Skin of body (tissue), 3 donors: ENCODE measurements around the gene JARID2. TPM values are rescaled to one million over a fixed set of nuclear protein-coding genes. Genes with fewer than 3 reads are reported as not detected.

ENCODE experiments used
- DNase-seq: peaks from one replicate; lab custom pipeline; 2025; lab: John Stamatoyannopoulos, UW
- small RNA-seq: library from RNA; depleted of rRNA; stranded (forward); fragments of <200 nt; gene quantifications from one replicate; pipeline ENCODE3, GENCODE V24; 2014; ENCODE audit warnings: low replicate concordance
- total RNA-seq: library from RNA; depleted of rRNA; stranded (reverse); fragments of >200 nt; gene quantifications from one replicate; pipeline ENCODE4 v1.2.3, GENCODE V29; 2014

The JARID2 gene
- total RNA-seq, 1 donor from 2014 or later: 17.5 TPM

DNA sequence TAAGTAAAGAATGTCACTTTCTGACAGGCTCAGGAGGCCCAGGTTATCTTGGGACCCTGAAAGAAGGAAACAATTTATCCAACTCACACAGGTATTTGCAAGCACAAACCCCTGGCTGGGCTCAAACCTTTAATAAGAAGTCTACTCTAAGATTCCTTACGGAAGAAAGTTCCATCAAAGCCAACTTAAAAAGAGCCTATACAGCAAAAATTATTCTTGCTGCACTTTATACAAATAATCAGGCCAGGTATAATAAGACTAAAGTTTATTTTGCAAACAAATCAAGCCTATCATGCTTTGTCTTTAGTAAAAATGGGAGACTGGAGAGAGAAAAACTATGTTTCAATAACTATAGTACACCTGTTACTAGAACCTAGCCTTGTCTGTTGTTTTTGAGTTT lies 314.8 kb downstream of the JARID2 start:
- no peak for DNase-seq

DNA sequence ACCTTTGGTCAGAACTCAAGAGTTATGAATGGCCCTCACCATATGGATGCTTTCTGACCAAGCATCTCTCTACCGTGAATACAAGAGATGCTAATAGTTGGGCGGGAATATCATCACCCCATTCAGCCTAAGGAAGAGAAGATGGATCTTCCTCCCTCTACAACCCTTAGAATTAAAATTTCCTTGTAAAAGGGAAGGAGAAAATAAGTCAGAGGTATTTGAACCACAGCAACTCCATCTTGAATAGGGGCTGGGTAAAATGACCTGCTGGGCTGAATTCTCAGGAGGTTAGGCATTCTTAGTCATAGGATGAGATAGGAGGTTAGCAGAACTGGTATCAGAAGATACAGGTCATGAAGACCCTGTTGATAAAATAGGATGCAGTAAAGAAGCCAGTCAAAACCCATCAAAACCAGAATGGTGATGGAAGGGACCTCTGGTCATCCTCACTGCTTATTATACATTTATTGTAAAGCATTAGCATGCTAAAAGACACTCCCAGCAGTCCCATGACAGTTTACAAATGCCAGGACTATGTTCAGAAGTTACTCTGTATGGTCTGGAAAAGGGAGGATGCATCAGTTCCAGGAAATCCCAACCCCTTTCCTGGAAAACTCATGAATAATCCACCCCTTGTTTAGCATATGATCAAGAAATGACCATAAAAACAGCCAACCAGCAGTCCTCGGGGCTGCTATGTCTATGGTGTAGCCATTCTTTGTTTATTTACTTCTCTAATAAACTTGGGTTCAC lies 315.8 kb downstream of the JARID2 start:
- DNase-seq: peak; percentile 45

DNA sequence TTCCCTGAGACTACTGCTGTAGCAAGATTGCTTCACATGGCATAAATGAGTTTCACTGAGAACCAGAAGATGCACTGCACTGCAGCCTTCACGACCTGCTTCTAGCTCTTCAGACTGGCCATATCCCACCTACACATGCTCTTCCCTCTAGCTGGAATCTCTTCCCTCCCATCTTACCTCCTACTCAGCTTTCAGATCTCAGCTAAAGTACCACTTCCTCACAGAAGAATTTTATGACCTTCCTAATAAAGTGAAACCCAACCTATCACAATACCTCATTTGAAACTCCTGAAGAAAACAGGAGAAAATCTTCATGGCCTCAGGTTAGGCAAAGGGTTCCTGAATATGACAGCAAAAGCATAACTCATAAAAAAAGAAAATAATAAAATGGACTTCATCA lies 317.1 kb downstream of the JARID2 start:
- no peak for DNase-seq

DNA sequence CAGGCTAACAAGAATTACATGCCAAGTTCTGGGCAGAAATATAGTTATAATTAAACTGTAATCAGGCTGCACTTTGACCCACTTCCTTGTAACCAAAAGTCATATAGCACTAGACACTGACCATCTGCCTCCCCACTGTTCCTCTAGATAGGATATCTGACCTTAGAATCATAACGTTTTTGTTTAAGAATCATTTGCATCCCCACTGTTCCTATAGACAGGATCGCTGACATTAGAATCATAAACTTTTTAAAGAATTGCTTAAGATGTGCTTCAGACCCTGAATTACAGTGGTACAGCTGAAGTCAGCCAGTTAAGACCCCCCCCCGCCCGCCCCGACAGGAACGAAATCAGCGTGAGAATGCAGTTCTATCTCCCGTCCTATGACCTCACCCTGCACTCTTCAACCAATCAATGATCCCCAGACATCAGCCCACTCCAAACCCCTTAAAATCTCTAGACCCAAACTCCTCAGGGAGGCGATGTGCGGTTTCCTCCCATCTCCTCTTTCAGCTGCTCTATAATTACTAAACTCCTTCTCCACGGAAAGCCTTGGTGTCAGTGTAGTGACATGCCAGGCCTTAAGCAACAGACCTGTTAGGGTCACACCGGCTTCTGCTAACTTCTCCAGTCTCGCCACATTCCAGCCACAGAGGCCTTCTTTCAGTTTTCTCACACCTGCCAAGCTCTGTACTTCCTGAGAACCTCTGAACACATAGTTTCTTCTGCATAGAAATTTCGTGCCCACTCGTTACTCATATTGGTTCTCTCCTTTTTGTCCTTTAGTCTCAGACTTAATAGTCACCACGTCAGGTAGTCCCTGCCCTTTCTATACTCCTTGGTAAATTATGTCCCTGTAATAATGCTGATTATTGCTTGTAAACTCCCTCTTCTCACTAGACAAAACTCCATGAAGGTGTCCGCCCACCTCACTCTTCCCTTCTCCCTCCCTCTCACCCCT lies 323.4 kb downstream of the JARID2 start:
- DNase-seq: no peak

DNA sequence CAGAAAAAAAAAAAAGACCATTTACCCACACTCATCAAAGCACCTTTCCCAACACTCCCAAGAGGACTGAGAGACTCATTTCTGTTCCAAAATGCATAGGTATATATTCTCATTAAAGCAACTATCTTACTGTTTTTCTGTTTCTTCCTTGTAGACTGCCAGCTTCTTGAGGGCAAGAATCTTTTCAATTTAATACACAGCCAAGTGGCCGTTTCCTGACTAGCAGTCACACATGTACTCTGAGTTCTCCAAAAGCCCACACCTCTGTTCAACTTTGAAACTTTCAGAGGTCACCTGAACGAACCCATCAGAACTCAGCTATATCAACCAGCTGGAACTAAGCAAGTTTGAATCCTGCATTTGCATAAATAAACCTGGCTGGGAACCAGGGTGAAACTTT lies 324.3 kb downstream of the JARID2 start:
- DNase-seq: no peak

Small RNA genes lying within 50 kb of the gene (small RNA-seq; reads per million reads assigned to genes)
- not detected for gene RF00001
- gene RNU6-522P: not detected
- not detected for gene RNU6-645P
